A673 (cell line): Measurements from ENCODE around the gene BNIPL. TPM values are rescaled to one million over a fixed set of nuclear protein-coding genes. Genes with fewer than 3 reads are reported as not detected.

Source experiments
- BruUV-seq: library from RNA; stranded (reverse); fragments of 400-500 nt; replicated peaks from 2 replicates; lab custom pipeline; 2021; lab: Mats Ljungman, UMichigan
- CTCF ChIA-PET: fragments of 300-600 bp; sonication (Branson Sonifier 250); formaldehyde crosslinking; loops from one replicate; lab custom pipeline; 2022; ENCODE audit warnings: antibody characterized with exemption; lab: Charles Lee
- POLR2A ChIA-PET: fragments of 300-600 bp; sonication (Branson Sonifier 250); formaldehyde crosslinking; loops from one replicate; lab custom pipeline; 2022; ENCODE audit warnings: antibody characterized with exemption; ENCODE audit not compliant: low non-redundant PET; lab: Charles Lee
- DNase-seq: peaks from one replicate; pipeline ENCODE4 v3.0.0-alpha.2; 2015; ENCODE audit warnings: low spot score
- H3K27ac ChIP-seq: fragments of 200-600 bp; sonication (generic); 2 replicates; pipeline ENCODE4 v1.5.1; 2016; ENCODE audit warnings: mixed run types, low read depth, mild to moderate bottlenecking, mixed read lengths, antibody characterized with exemption, low read length; ENCODE audit not compliant: poor library complexity, severe bottlenecking
- H3K27me3 ChIP-seq: fragments of 200-600 bp; sonication (generic); replicated peaks from 2 replicates; pipeline ENCODE4 v1.6.1; 2017; ENCODE audit warnings: mixed run types, low read depth, mild to moderate bottlenecking, mixed read lengths, antibody characterized with exemption, low read length; ENCODE audit not compliant: insufficient read depth, poor library complexity
- H3K36me3 ChIP-seq: fragments of 200-600 bp; sonication (generic); 2 replicates; pipeline ENCODE4 v1.6.1; 2016; ENCODE audit warnings: mixed run types, mild to moderate bottlenecking, mixed read lengths, antibody characterized with exemption, low read length; ENCODE audit not compliant: insufficient read depth, poor library complexity, severe bottlenecking
- H3K4me1 ChIP-seq: fragments of 200-600 bp; sonication (generic); 2 replicates; pipeline ENCODE4 v1.6.1; 2017; ENCODE audit warnings: mixed run types, mild to moderate bottlenecking, mixed read lengths, antibody characterized with exemption, low read length; ENCODE audit not compliant: insufficient read depth, poor library complexity, severe bottlenecking
- H3K4me3 ChIP-seq: fragments of 200-600 bp; sonication (generic); 2 replicates; pipeline ENCODE4 v1.5.1; 2016; ENCODE audit warnings: low read depth, mixed run types, mild to moderate bottlenecking, mixed read lengths, low read length; ENCODE audit not compliant: poor library complexity, severe bottlenecking
- H3K9me3 ChIP-seq: fragments of 200-600 bp; sonication (generic); 2 replicates; pipeline ENCODE4 v1.6.1; 2016; ENCODE audit warnings: mixed run types, low read depth, mild to moderate bottlenecking, mixed read lengths, antibody characterized with exemption, low read length; ENCODE audit not compliant: poor library complexity, severe bottlenecking
- CTCF ChIP-seq: fragments of 300-800, 200-600 bp; sonication (generic); conservative IDR thresholded peaks from 2 replicates; pipeline ENCODE4 v1.5.1; 2017; ENCODE audit warnings: low read depth, mild to moderate bottlenecking, antibody characterized with exemption, low read length, moderate library complexity, mixed read lengths
- EZH2 ChIP-seq: fragments of 200-600 bp; sonication (generic); IDR thresholded peaks from 2 replicates; pipeline ENCODE4 v1.6.1; 2017; ENCODE audit warnings: borderline replicate concordance, low read depth, mild to moderate bottlenecking, mixed read lengths, antibody characterized with exemption, low read length; ENCODE audit not compliant: poor library complexity, severe bottlenecking
- intact Hi-C: fragments of 100-400 bp; cut with micrococcal nuclease; formaldehyde crosslinking; loops from one replicate; pipeline ENCODE4 v1.10.0; 2022; ENCODE audit not compliant: unreplicated experiment
- total RNA-seq: library from RNA; stranded (reverse); gene quantifications from 2 replicates; pipeline ENCODE4 v1.2.3, GENCODE V29; 2021

Gene BNIPL
- total RNA-seq, 1 experiment from 2014 or later, result 3.5 TPM

DNA sequence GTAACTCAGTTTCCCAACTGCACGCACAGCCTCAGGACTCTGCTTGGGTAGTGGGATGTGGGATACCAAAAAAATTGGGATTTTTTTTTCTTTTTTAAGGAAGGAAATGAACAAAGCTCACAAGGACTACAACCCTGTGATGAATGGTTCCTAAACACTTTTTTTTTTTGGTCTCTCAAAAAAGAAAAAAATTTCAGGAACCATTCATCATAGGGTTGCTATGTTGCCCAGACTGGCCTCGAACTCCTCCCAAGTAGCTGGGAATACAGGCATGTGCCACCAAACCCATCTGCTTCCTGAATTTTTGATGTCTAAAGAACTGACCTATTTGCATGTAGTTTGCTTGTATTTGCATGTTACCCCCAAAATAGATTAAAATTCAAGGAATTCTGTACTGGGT, 36.5 kb upstream of the BNIPL start:
- H3K4me3 ChIP-seq, result no peak overlapping the region
- POLR2A ChIA-PET, result no interaction called here
- TF ChIP-seq EZH2 (no peak), CTCF (no peak)
- DNase-seq, result no peak
- no peak overlapping the region for H3K27ac ChIP-seq
- CTCF ChIA-PET, result no interaction called here
- H3K27me3 ChIP-seq, result no peaks in the 10 kb centered on the region
- intact Hi-C loops, result loop anchor here (5.0 to 10.0 kb wide), 2 partner anchors 525 to 743 kb away; partner anchors contain the start of gene CA14
- H3K4me1 ChIP-seq, result no peaks in the 10 kb centered on the region
- peaks cover 2% of the 10 kb centered on the region for H3K36me3 ChIP-seq
- BruUV-seq, result no TSS peak
- H3K9me3 ChIP-seq, result no peaks in the 10 kb centered on the region

GRCh38 chr1:151000408-151000807, 36.0 kb upstream of the BNIPL start:
- CTCF ChIA-PET, result no interaction called here
- POLR2A ChIA-PET, result interaction anchor here (0.6 kb wide), 1 partner anchor 22 kb away, joined by 3 read pairs; no protein-coding TSS in a partner anchor
- intact Hi-C loops, result no loop called here

DNA sequence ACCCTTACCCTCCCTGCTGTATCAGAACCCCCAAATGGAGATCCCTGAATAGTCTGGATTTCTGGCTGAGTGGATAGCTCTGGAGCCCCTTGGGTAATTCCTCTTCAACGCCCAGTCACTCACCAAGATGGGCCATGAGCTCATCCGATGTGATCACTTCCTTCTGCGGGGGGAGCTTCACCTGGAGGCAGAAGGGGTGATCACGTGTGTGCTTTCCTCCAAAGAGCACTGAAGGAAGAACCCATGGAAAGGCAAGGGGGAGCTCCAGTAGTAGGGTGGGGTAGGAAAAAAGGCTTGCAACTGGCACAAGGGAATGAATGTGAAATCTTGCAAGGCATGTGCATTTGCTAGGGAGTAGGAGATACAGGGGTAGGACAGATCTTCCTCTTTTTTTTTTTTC, 34.8 kb upstream of the BNIPL start:
- H3K27me3 ChIP-seq, result no peaks in the 10 kb centered on the region
- no TSS peak for BruUV-seq
- H3K36me3 ChIP-seq, result peaks cover 2% of the 10 kb centered on the region
- intact Hi-C loops, result no loop called here
- peaks cover 5% of the 10 kb centered on the region for H3K4me1 ChIP-seq
- POLR2A ChIA-PET, result interaction anchor here (0.6 kb wide), 1 partner anchor 21 kb away, joined by 3 read pairs; no protein-coding TSS in a partner anchor
- no peak for DNase-seq
- no peaks in the 10 kb centered on the region for H3K9me3 ChIP-seq
- no peak overlapping the region for H3K4me3 ChIP-seq
- no peak for TF ChIP-seq CTCF
- no peak for TF ChIP-seq EZH2
- CTCF ChIA-PET, result no interaction called here
- no peak overlapping the region for H3K27ac ChIP-seq

More at GRCh38 chr1:151000408-151000807, 36.0 kb upstream of the BNIPL start:
- Histone ChIP-seq H3K36me3 (peaks cover 2% of the 10 kb centered on the region), H3K4me3 (no peak overlapping the region), H3K27ac (no peak overlapping the region), H3K4me1 (peaks cover 2% of the 10 kb centered on the region), H3K9me3 (no peaks in the 10 kb centered on the region), H3K27me3 (no peaks in the 10 kb centered on the region)
- no peak for DNase-seq
- BruUV-seq, result no TSS peak
- TF ChIP-seq CTCF, result no peak
- no peak for TF ChIP-seq EZH2
